Inferior parietal cortex (tissue), 1 donor: Measurements from ENCODE around the gene RAPGEF1.

Experiments used
- DNase-seq: peaks from one replicate; pipeline ENCODE4 v3.0.0-alpha.2; 2016; ENCODE audit errors: extremely low spot score

The RAPGEF1 gene

DNA sequence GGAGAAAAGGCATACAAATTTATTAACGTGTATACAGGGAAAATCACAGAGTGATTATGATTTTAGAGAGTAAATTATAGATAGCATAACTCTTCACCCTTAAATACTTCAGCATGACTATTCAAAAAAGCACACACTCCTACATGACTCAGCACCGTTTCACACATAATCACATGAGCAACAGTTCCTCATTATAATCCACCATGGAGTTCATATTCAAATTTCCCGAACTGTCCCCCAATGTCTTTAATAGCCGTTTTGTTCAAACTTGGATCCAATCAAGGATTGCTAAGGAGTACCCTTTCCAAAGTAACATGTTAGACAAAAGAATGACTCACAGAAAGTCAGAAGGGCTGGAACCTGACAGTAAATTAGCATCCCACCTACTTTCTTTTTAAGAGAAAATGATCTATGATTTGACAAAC, 32.1 kb downstream of the RAPGEF1 start:
- peak; percentile 43 for DNase-seq

DNA sequence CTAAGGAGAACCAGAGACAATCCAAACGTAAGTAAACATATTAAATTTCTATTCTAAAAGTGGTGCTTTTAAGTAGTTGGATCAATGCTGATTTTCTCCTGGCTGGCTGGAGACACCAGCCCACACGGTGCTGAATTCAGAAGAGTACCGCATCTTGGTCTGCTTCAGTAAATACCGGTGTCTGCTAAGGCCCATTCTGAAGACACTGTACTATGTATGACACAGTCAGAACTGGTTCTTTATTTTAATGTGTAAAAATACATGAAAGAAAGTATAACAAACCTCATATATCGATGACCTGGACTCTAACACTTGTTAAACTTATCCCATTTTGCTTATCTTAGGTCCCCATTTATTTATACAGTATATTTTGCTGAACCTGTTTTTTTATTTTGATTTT, 32.8 kb downstream of the RAPGEF1 start:
- no peak for DNase-seq

DNA sequence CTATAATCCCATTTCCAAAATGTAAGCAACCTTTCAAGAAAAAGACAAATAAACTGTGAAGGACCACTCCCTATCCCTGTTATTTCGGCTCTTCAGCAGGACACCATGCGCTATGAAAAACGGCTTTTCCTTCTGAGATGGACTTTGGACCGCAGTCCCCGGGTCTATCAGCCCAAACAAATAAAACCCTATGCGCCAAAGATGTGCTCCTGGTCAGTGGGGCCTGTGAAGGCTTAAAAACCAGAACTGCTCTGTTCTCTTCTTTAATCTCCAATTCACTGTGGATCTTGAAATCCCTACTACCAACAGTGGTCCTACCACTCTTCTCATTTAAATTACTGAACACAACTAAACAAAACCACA, 33.3 kb downstream of the RAPGEF1 start:
- DNase-seq: no peak

DNA sequence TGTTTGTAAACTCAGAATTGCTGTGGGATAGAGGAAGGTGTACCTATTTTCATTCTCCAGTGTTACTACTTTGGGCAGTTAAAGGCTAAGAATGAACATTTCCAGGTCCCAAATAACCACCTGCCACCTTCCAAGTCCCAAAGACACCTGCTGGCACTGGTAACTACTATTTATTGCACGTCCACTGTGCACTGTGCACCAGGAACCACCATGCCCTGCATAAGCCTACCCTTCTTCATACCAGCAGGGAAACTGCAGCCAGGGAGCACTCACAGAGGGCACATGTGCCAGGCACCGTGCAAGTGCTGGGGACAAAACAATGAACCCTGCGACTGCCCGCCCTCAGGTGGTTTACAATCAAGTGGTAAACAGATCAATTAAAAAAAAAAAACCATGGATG, 34.9 kb downstream of the RAPGEF1 start:
- DNase-seq: no peak

DNA sequence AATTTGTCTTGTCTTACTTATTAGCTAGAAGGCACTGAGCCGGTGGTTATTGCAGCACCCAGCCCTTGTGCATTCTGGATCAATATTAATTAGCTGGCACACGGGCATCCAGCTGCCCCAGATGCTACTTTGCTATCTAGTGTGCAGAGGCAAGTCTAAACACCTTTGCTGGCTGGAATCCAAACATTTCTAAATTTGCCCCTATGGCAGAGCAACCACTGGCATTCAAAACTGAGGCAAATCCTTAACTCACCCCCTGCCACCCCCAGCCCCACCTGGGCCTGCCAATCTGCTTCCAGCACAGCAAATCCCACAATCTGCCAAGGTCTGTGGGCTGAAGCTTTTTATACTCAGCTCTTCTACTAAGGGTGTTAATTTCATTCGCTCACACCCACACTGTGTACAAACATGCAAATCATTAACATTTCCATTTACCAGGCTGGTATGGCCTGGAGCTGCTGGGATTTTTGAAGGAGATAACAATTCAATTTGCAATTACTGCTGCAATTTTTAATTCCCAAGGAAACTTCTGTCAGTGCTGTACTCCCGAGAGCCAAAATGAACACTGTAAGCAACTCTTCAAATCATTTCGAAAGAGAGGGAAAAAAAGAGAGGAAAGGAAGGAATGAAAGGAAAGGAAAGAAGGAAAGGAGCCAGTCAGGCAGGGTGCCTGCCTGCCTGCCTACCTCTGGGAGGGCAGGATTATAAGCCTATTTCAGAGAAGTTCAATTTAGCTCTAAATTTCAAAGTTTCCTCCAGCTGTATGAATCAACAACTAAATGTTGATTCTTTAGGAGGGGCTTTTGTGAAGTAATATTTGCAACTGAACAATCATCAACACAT, 35.5 kb downstream of the RAPGEF1 start:
- DNase-seq: no peak

DNA sequence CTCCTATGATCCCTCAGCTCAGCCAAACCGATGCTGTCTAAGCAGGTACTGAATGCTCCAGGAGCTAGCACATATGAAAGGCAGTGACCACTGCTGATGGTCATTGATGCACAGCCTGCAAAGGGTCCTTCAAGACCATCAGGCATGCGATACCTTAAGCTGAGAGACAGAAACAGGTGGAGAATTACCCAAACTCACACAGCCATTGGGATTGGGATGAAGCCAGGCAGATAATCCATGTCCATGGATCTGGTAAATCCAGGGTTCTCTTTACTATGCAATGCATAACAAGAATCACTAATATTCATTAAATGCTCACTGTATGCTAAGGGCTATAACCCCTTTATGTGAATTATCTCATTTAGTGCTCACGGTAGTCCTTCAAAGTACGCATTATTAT, 36.2 kb downstream of the RAPGEF1 start:
- no peak for DNase-seq

DNA sequence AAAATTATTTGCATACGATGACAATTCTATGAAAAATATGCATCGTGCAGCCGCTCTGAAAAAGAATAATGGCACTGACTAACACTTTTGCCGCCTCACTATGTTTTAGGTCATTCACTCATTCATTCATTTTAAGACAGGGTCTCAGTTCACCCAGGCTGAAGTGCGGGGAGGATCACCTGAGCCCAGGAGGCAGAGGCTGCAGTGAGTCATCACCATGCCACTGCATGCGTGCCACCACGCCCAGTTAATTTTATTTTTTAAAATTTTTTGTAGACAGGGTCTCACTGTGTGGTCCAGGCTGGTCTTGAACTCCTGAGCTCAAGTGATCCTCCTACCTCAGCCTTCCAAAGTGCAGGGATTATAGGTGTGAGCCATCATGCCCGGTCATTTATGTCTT, 37.0 kb downstream of the RAPGEF1 start:
- no peak for DNase-seq

DNA sequence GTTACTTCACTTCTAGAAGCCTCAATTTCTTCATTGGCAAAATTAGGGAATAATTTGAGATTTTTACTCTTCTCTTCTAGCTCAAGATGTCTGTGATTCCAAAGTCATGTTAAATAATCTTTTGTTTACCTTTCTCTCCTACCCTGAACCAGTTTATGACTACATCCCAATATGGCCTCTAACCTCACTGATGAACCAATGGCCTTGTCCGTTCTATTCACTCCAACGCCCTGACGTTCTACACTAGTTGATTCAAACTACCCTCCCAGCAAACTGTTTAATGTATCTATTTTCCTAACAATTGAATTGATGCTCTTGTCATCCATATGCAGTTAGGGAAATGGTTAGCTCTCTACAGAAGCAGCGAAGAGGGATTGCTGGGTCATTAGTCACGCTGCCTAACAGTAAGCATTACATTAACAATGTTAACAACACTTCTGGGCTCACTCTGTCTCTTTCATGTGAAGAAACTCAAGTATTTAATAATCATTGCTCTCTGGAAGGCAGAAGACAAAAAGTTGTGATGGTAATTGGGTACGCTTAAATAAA, 38.0 kb downstream of the RAPGEF1 start:
- DNase-seq: no peak

DNA sequence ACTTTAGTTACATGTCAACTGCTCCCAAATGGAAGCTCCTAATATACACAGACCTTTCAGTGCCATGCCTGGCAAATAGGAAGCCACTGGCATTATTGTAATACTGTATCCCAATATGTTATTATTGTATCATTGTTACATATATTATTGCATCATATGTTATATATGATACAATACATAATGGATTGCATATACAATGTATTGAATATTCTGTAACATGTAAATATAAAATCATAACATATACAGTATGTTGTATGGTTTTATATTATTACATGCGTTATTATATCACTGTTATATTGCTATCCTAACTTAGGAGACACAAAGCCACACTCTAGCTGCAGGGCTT, 38.5 kb downstream of the RAPGEF1 start:
- DNase-seq: no peak

DNA sequence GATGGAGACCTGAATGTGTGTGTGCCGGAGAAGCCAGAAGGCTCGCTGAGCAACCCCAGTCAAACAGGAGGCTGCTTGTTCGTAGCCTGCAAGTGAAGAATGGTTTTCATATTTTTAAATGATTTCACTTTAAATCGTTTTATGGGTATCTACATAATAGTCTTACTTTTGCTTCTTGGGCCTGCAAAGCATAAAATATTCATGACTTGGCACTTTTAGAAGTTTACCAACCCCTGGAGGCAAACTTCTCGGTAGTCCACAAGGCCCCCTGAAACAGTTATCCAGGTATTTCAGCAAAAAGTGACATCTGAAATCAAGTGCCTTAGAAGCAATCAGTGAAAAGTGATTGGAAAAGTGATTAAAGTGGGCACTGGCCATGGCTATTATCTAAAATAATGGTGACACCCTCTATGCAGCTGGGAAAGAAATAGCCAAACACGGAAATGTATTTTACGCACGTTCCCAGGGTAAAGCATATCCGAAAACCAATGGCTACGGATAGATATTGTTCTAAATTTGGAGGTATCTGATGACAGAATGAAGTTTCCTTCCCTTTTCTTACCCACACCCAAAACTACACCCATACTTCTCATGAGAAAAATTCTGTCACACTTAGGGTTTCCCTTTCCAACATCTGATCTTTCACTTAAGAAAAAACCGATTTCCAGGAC, 39.0 kb downstream of the RAPGEF1 start:
- no peak for DNase-seq

DNA sequence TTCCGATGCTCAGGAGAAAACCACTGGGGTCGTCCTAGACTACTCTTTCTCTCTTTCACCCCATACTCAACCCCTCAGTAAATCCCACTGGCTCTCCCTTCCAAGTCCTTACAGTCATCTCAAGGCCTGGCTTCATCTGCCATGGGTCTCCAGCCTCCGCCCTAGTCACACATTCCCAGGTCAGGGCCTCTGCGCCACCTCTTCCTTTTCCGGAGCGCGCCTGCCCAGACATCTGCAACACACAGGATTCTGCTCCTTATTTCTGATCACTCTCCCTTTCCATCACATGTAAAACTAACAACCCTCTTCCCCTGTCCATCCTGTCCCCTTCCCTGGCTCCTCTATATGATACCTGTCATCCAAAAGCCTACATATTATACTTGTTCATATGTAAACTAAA, 39.8 kb downstream of the RAPGEF1 start:
- DNase-seq: no peak

DNA sequence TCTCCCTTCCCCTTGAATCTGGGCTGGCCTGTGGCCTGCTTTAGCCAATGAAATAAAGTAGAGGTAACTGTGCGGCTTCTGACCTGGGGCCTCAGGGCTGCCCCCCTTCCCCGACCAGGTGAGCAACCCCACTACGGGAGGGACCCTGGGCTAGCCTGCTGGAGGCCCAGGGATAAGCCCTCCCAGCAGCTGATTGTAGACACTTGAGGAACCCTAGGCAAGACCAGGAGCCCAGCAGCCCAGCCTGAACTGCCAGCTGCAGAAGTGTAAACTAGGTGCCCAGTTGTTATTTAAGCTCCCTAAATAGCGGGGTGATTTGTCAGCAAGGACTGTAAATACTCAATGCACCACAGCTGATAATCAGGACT, 41.3 kb downstream of the RAPGEF1 start:
- no peak for DNase-seq

DNA sequence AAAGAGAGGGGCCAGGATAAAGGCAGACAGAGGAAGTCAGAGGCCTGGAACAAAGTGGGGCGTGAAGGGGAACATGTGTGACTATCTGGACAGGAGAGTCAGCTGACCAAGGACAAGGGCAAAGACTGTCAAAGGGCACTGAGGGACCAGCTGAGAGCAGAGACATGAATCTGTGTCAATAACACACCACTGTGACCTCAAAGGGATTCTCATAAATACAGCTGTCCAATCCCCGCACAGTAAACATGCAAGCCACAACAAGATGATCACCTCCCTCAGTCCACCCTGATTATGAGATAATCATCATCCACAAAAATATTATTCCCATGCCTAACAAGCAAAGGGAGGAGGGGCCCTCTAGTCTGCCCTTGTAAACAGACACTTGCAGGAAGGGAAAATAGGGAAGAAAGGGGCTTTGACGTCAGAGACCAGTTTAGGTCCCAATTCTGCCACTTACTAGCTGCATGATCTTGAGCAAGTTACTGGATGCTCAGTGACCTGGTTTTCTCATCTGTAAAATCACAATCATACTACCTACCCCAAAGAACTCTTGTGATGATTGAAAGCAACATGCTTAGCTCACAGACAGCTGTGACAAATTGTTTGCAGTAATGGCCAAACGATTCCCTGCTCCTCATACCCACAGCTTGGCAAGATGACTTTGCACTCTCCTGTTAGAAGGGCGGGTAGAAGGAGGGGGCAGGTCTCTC, 41.8 kb downstream of the RAPGEF1 start:
- no peak for DNase-seq

DNA sequence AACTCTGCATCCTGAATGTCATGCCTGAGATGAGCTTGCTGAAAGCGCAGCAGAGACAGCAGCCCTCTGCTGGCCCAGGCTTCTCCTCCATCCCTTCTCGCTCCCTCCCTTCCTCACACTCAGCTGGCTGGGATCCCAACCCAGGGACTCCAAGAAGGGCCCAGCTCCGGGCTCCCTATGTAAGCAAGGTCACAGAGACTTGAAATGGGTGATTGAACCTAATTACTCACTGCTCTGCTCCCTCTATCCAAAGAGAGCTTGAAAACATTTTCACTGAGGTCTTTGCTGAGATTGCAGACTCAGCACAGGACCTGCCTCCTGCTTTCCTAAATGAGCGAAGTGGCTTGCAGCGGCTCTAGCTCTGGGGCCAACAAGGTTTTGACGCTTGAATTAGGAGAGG, 42.8 kb downstream of the RAPGEF1 start:
- DNase-seq: no peak

DNA sequence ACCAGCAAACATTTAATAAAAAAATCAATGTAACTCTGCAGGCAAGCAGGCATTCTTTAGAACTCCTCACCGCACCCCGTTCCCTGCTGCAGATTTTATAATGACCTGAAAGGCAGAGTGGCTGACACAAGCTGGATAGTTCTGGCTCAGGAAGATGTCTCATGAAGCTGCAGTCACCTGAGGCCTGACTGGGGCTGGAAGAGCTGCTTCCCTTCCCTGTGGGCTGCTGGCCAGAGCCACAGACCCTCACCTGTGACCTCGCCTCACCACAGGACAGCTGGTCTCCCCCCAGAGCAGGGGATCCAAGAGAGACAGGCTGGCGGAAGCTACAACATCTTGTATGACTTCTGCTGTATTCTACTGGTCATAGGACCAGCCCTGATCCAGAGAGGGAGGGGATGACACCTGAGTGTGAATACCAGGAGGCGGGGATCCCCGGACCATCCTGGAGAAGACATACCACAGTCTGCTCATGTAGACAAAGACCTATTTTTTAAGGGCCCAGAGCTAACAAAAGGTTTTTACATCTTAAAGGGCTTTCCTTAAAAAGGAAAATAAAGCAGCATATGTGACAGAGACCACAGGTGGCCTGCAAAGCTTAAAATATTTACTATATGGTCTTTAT, 43.9 kb downstream of the RAPGEF1 start:
- no peak for DNase-seq

DNA sequence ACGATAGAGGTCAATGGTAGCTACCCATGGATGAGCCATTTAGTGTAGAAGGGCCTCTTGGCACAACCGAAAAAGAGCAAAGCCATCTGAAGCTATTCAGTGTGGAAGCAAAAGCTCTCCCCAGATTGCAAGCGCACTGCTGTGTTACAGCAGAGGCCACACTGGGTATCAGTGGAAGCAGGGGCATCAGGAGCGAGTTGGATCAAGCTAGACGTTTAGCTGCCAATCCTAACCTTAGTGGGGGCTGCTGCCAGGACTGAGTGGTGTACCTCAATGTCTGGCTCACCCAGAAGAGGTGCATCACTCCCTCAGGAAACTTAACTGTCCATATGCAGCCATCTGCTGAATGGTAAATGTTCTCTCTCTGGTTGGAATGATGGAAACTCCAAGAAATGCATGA, 44.5 kb downstream of the RAPGEF1 start:
- no peak for DNase-seq

DNA sequence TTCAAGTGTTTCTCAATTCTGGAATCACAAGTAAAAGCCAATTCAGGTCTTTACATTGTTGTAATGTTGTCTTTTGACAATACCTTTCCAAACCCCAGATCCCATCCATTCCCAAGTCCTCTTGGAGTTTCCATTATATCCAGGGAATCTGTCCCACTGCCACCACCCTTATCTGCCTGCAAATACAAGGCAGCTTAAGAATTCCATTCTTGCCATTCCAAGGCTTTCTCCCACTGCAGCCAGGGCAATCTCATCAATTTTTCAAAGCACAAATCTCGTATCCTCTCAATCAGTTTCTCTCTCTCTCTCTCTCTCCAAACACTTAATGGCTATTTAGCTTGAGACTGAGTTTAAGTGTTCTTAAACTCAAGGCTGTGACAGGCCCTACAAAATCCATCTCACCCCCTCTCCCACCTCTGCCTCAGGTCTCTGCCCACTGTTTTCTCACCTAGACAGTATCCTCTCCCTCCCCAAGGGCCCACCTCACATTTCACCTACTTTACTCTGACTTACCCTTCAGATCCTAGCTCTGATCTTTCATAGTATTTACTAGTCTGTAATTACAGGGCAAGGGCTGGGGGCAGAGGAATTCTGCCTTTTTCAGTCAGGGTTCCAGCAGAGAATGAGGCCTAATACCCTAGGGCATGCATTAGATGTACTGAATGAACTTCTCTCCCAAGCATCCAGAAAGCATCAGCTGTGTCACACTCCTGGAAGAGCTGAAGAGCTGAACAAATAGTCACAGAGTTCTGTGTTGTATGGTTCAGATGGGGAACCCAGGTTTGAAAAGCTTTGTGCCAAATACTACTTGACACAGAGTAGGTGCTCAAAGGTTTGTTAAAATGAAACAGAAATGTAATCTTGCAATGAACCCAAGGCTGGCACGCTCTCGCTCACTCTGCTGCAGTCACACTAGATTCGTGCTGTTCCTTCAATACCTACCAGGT, 46.0 kb downstream of the RAPGEF1 start:
- no peak for DNase-seq

DNA sequence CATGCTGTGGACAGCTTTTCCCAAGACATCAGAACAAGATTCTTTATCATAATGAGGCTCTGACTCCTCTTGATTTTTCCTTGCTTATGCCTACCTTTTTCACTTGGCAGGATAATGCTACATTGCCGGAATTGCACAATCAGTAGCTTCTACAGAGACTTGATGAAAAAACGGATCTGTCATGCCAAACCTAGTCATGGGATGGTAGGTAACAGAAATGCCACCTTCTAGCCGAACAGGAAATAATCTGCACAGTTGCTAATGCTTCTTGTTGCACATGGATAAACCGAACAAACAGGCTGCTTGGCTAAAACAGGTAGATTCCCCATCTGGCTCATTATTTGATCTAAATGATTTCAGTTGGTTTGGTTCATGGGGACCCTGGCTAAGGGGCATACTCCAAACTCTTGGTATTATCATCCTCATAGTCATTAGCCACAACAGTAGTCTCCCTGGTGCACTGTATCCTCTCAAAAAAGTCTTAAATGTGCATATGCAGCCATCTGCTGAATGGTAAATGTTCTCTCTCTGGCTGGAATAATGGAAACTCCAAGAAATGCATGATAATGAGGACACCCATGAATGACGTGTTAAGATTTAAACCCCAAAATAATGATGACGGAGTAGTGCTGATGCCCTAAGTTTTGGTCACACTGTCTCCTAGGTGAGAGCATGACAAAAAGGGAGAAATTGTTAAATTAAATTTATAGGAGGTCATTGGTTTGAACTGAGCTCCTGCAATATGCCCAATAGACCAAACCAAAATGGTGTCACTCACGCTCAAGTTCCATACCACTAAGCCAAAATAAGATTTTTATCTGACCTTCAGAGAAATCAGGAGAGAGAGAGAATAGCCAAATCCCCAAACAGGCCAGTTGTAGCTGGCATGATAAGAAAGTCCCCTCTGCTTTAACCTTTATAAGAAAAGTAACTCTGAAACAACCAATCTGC, 47.0 kb downstream of the RAPGEF1 start:
- no peak for DNase-seq

DNA sequence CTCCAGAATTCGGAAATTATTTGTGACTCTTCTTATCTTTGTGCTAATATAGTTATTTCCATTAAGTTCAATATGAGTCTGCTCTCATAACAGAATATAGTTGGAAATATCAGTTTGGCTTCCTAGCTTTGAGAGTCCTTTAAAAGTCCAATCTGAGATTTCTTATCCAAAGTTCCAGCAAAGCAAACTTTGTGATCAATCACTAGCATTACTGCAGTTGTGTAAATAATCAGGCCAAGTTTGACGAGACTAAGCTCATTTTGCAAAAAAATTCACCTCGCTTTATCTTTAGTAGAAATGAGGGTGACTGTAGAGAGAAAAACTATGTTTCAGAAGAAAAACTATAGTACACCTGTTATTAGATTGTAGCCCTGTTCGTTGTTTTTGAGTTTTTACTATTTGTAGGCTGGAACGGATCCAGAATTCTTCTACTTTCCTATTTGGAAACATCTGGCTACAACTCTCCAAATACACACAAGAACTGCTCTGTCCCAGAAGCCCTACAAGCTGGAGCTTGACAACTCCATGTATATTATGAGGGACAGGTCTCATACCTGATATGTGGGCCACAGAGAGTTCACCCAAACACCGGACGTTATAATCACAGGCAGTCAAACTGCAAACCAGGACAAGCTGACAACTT, 47.8 kb downstream of the RAPGEF1 start:
- DNase-seq: no peak
